BE2C (cell line): ENCODE results near the gene BMPR1B.

Experiments
- DNase-seq: peaks from one replicate; pipeline ENCODE4 v3.0.0-alpha.2; 2020
- H3K27me3 ChIP-seq: fragments of 250-450 bp; sonication (Bioruptor Pico); 2 replicates; pipeline ENCODE4 v1.5.1; 2020; ENCODE audit warnings: mild to moderate bottlenecking
- H3K36me3 ChIP-seq: fragments of 250-450 bp; sonication (Bioruptor Pico); 2 replicates; pipeline ENCODE4 v1.5.1; 2020; ENCODE audit warnings: mild to moderate bottlenecking
- H3K4me1 ChIP-seq: fragments of 250-450 bp; sonication (Bioruptor Pico); 2 replicates; pipeline ENCODE4 v1.5.1; 2020
- H3K4me3 ChIP-seq: 2 replicates; pipeline ENCODE4 v1.5.1; 2011; ENCODE audit warnings: low read depth, low read length
- H3K9me3 ChIP-seq: fragments of 250-450 bp; sonication (Bioruptor Pico); 2 replicates; pipeline ENCODE4 v1.5.1; 2020
- TF ChIP-seq, protein P1 (sequence below): IDR thresholded peaks from 2 replicates; pipeline ENCODE4 v1.5.1; 2012; ENCODE audit warnings: mild to moderate bottlenecking, low read depth, low read length

Gene BMPR1B

DNA sequence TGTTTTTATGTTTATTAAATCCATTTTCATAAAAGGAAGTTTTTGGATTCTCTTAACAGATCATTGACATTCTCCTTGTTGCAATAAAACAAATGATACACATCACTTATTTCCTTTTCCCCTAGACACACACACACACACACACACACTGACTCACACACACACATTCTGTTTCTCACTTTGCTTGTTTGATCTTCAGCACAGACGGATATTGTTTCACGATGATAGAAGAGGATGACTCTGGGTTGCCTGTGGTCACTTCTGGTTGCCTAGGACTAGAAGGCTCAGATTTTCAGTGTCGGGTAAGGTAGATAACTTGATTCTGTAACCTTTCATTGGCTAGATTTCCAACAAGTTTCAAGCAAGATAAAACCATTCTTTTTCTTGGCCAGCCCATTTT, 356.8 kb downstream of the BMPR1B start:
- TF ChIP-seq, protein P1, sequence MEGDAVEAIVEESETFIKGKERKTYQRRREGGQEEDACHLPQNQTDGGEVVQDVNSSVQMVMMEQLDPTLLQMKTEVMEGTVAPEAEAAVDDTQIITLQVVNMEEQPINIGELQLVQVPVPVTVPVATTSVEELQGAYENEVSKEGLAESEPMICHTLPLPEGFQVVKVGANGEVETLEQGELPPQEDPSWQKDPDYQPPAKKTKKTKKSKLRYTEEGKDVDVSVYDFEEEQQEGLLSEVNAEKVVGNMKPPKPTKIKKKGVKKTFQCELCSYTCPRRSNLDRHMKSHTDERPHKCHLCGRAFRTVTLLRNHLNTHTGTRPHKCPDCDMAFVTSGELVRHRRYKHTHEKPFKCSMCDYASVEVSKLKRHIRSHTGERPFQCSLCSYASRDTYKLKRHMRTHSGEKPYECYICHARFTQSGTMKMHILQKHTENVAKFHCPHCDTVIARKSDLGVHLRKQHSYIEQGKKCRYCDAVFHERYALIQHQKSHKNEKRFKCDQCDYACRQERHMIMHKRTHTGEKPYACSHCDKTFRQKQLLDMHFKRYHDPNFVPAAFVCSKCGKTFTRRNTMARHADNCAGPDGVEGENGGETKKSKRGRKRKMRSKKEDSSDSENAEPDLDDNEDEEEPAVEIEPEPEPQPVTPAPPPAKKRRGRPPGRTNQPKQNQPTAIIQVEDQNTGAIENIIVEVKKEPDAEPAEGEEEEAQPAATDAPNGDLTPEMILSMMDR = no peak
- Histone ChIP-seq H3K27me3 (no peaks in the 10 kb centered on the region), H3K36me3 (peaks cover 3% of the 10 kb centered on the region; the same call in 1 of the 2 replicates), H3K4me1 (no peaks in the 10 kb centered on the region), H3K9me3 (no peaks in the 10 kb centered on the region), H3K4me3 (no peak overlapping the region)
- no peak for DNase-seq

DNA sequence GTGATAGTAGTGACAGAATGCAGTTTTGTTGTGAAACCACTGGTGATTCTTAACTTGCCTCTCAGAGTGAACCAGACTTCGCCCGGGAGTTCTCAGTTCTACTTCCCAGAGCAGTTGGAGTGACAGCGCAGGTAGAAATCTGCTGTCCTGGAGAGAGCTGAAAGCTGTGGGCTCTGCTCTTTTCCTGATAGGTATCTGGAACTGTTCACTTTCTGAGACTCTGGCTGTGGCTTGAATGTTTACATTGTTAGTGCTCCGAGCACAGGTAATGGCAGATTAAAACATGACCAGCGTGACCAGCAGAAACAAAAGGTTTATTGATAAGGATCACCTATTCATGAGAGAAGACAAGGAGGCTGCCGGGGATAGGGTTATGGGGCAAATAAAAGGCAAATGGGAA, 360.7 kb downstream of the BMPR1B start:
- TF ChIP-seq, protein P1 = no peak
- Histone ChIP-seq H3K4me3 (peak overlapping the region; percentile 5; the same call in 1 of the 2 replicates), H3K4me1 (peaks cover 3% of the 10 kb centered on the region; the same call in 1 of the 2 replicates), H3K36me3 (peaks cover 3% of the 10 kb centered on the region), H3K27me3 (no peaks in the 10 kb centered on the region), H3K9me3 (no peaks in the 10 kb centered on the region)
- peak; percentile 41 for DNase-seq

DNA sequence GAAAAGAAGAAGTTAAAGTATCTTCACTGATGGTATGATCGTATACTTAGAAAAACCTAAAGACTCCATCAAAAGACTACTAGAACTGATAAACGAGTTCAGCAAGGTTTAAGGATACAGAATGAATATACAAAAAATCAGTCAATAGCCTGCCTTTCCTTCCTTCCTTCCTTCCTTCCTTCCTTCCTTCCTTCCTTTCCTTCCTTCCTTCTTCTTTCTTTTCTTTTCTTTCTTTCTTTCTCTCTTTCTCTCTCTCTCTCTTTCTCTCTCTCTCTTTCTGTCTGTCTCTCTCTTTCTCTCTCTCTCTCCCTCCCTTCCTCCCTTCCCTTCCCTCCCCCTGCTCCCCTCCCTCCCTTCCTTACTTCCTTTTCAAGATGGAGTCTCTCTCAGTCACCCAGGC, 362.7 kb downstream of the BMPR1B start:
- DNase-seq = no peak
- H3K36me3 ChIP-seq = peaks cover 3% of the 10 kb centered on the region
- H3K4me3 ChIP-seq = no peak overlapping the region
- TF ChIP-seq, protein P1 = no peak
- H3K9me3 ChIP-seq = no peaks in the 10 kb centered on the region
- no peaks in the 10 kb centered on the region for H3K27me3 ChIP-seq
- H3K4me1 ChIP-seq = peaks cover 10% of the 10 kb centered on the region

- Histone ChIP-seq H3K4me1 (peaks cover 10% of the 10 kb centered on the region), H3K9me3 (no peaks in the 10 kb centered on the region), H3K36me3 (no peaks in the 10 kb centered on the region; the same call in 1 of the 2 replicates), H3K4me3 (no peak overlapping the region), H3K27me3 (no peaks in the 10 kb centered on the region)
- DNase-seq = no peak
- TF ChIP-seq, protein P1 = no peak
Observed at GRCh38 chr4:95122001-95122400, 364.2 kb downstream of the BMPR1B start.

DNA sequence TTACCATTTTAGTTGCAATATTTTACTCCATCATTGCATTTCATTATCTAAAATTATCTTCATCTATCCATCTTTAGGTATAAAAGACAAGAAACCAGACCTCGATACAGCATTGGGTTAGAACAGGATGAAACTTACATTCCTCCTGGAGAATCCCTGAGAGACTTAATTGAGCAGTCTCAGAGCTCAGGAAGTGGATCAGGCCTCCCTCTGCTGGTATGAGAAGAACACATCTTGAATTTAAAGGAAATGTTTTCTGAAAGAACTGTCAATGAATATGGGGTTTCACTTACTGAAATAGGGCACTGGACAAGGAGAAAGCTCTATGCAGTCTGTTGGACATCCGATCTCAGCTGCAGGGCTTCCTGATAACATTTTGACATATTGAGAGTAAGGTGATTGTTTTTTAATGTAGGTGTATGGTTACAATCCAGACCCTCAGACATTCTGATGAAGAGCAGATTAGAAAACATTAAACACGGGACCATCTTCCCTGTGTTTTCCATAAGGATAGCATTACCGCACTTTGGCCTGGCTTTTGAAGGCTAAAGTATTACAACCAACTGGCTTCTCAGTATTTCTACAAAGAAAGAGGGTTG, 367.2 kb downstream of the BMPR1B start:
- H3K4me3 ChIP-seq = no peak overlapping the region
- no peaks in the 10 kb centered on the region; the same call in none of the 2 replicates for H3K36me3 ChIP-seq
- DNase-seq = peak; percentile 54
- H3K4me1 ChIP-seq = peaks cover 13% of the 10 kb centered on the region
- no peaks in the 10 kb centered on the region for H3K27me3 ChIP-seq
- TF ChIP-seq, protein P1 = peak; percentile 75
- H3K9me3 ChIP-seq = no peaks in the 10 kb centered on the region

GRCh38 chr4:95129031-95129430, 371.3 kb downstream of the BMPR1B start:
- Histone ChIP-seq H3K4me3 (no peak overlapping the region), H3K27me3 (no peaks in the 10 kb centered on the region), H3K4me1 (peaks cover 8% of the 10 kb centered on the region), H3K36me3 (peaks cover 4% of the 10 kb centered on the region), H3K9me3 (no peaks in the 10 kb centered on the region)
- TF ChIP-seq, protein P1 = no peak
- DNase-seq = no peak
